Measurements from ENCODE around the gene TRIM17. TPM values are rescaled to one million over a fixed set of nuclear protein-coding genes. Genes with fewer than 3 reads are reported as not detected.

Gene TRIM17
- total and polyA plus RNA-seq, 9 donors = 0.72 to 10.0 (median 3.0) TPM

GRCh38 chr1:228414511-228415211 lies 2.0 kb downstream of the TRIM17 start:
- intact Hi-C loops (cut with DNase I) = no loop called here
- no peak overlapping the region for H3K4me3 ChIP-seq
- no peaks in the 10 kb centered on the region for H3K36me3 ChIP-seq
- TF ChIP-seq POLR2A (IDR thresholded peaks at IDR 0.05) (no peak), EP300 (IDR thresholded peaks at IDR 0.05) (no peak), CTCF (IDR thresholded peaks at IDR 0.05) (no peak)
- WGBS, 3 donors = 50 to 70% (median 64%) methylated on average over 24 to 25 of the region's 25 CpGs
- no peak overlapping the region for H3K27ac ChIP-seq
- DNase-seq = no peak
- no peaks in the 10 kb centered on the region for H3K9me3 ChIP-seq
- H3K27me3 ChIP-seq = no peaks in the 10 kb centered on the region
- H3K4me1 ChIP-seq (ENCODE audit: insufficient read depth) = peaks cover 13% of the 10 kb centered on the region

GRCh38 chr1:228413241-228414010 lies 3.2 kb downstream of the TRIM17 start:
- H3K27ac ChIP-seq = no peak overlapping the region
- no peaks in the 10 kb centered on the region for H3K27me3 ChIP-seq
- H3K36me3 ChIP-seq = no peaks in the 10 kb centered on the region
- H3K9me3 ChIP-seq = no peaks in the 10 kb centered on the region
- intact Hi-C loops (cut with DNase I) = no loop called here
- no peak for DNase-seq
- 83 to 91% (median 89%) methylated on average over 10 of the region's 10 CpGs for WGBS, 3 donors
- no peak overlapping the region for H3K4me3 ChIP-seq
- no peak for TF ChIP-seq POLR2A (IDR thresholded peaks at IDR 0.05)
- TF ChIP-seq EP300 (IDR thresholded peaks at IDR 0.05) = no peak
- no peak for TF ChIP-seq CTCF (IDR thresholded peaks at IDR 0.05)
- peaks cover 13% of the 10 kb centered on the region for H3K4me1 ChIP-seq (ENCODE audit: insufficient read depth)

- Histone ChIP-seq H3K4me1 (ENCODE audit: insufficient read depth) (peaks cover 13% of the 10 kb centered on the region), H3K27ac (no peak overlapping the region), H3K9me3 (no peaks in the 10 kb centered on the region), H3K27me3 (no peaks in the 10 kb centered on the region), H3K36me3 (no peaks in the 10 kb centered on the region), H3K4me3 (no peak overlapping the region)
- intact Hi-C loops (cut with DNase I) = no loop called here
- 73 to 82% (median 77%) methylated on average over 9 of the region's 9 CpGs for WGBS, 3 donors
- TF ChIP-seq CTCF (IDR thresholded peaks at IDR 0.05) = no peak
- TF ChIP-seq POLR2A (IDR thresholded peaks at IDR 0.05) = no peak
- no peak for TF ChIP-seq EP300 (IDR thresholded peaks at IDR 0.05)
- DNase-seq = no peak
Observed at GRCh38 chr1:228411548-228412430, 4.9 kb downstream of the TRIM17 start.

- H3K27ac ChIP-seq = no peak overlapping the region
- TF ChIP-seq CTCF (IDR thresholded peaks at IDR 0.05) (no peak), EP300 (IDR thresholded peaks at IDR 0.05) (no peak), POLR2A (IDR thresholded peaks at IDR 0.05) (no peak)
- H3K27me3 ChIP-seq = no peaks in the 10 kb centered on the region
- no peaks in the 10 kb centered on the region for H3K9me3 ChIP-seq
- DNase-seq = no peak
- intact Hi-C loops (cut with DNase I) = no loop called here
- peaks cover 13% of the 10 kb centered on the region for H3K4me1 ChIP-seq (ENCODE audit: insufficient read depth)
- WGBS, 3 donors = 91 to 95% (median 92%) methylated on average over 5 of the region's 5 CpGs
- H3K4me3 ChIP-seq = no peak overlapping the region
- no peaks in the 10 kb centered on the region for H3K36me3 ChIP-seq
Observed at GRCh38 chr1:228411121-228411520, 5.5 kb downstream of the TRIM17 start.
